Breast epithelium (tissue), 3 donors: ENCODE measurements around the gene ELP5.

Experiments used
- POLR2AphosphoS5 ChIP-seq, 3 donors: sonication (generic); formaldehyde crosslinking; IDR thresholded peaks; one replicate each; pipeline ENCODE4 v1.6.1; 2017; ENCODE audit warnings: antibody characterized with exemption in 3 of 3
- TF ChIP-seq, protein P1 (sequence below), 3 donors: fragments of 450-650 bp; IDR thresholded peaks; one replicate each; pipeline ENCODE4 v1.5.1; 2016 to 2017; ENCODE audit warnings: antibody characterized with exemption in 3 of 3, mild to moderate bottlenecking in 3 of 3, moderate library complexity in 3 of 3

DNA sequence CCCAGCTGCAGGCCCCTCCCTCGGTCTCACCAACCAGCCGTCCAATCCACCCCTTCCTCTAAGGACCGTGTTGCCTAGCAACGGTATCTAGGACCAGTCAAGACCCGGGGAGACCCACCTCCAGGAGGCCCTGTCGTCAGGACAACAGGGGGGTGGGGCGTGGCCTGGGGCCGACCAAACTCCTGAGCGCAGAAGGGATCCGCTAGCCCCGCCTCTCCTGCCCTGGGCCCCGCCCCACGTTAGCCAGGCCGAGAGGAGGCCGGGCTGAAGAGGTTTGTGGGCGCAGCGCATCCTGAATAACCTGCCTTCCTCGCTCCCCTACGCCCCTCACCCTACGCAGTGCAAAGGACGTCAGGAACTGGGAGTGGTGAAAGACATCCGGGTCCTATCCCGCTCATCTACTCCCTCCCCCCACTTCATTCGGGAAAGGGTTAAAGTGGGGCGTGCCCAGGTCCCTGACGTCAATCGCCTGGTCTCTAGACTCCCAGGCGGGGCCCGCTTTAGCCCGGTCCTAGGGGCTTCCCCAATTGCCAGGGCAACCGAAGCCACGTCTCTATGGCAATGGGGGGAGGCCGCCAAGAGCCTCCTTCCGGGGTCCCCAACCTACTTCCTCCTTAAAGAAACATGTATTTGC, 47.1 kb upstream of the ELP5 start:
- peak in 2 of 3 donors; percentile 31 to 61 for TF ChIP-seq POLR2AphosphoS5 (IDR thresholded peaks at IDR 0.05)
- TF ChIP-seq, protein P1, sequence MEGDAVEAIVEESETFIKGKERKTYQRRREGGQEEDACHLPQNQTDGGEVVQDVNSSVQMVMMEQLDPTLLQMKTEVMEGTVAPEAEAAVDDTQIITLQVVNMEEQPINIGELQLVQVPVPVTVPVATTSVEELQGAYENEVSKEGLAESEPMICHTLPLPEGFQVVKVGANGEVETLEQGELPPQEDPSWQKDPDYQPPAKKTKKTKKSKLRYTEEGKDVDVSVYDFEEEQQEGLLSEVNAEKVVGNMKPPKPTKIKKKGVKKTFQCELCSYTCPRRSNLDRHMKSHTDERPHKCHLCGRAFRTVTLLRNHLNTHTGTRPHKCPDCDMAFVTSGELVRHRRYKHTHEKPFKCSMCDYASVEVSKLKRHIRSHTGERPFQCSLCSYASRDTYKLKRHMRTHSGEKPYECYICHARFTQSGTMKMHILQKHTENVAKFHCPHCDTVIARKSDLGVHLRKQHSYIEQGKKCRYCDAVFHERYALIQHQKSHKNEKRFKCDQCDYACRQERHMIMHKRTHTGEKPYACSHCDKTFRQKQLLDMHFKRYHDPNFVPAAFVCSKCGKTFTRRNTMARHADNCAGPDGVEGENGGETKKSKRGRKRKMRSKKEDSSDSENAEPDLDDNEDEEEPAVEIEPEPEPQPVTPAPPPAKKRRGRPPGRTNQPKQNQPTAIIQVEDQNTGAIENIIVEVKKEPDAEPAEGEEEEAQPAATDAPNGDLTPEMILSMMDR (IDR thresholded peaks at IDR 0.05) = no peak
